NCI-H1436 (cell line): ENCODE measurements around the gene PLCB4.
A peak's percentile ranks its signal among the peaks of the same experiment; 100 is the strongest.
"Not testable (repeated sequence)": the region's sequence is repeated elsewhere in the genome, so short reads cannot be mapped to it uniquely, and the experiment has no call there.

Experiments
- DNase-seq: peaks from one replicate; lab custom pipeline; 2025; lab: John Stamatoyannopoulos, UW

Gene PLCB4

GRCh38 chr20:9367328-9367727 is 298.4 kb downstream of the PLCB4 start:
- DNase-seq, result no peak

- no peak for DNase-seq
These were observed 298.9 kb downstream of the PLCB4 start for GRCh38 chr20:9367746-9368145.

- DNase-seq, result no peak
These were observed 300.0 kb downstream of the PLCB4 start for GRCh38 chr20:9368893-9369292.

GRCh38 chr20:9369557-9369956 is 300.7 kb downstream of the PLCB4 start:
- no peak for DNase-seq

- no peak for DNase-seq
These were observed 305.2 kb downstream of the PLCB4 start for GRCh38 chr20:9374072-9374471.

- DNase-seq, result no peak
These were observed 305.6 kb downstream of the PLCB4 start for GRCh38 chr20:9374480-9374879.

GRCh38 chr20:9375221-9375681 is 306.4 kb downstream of the PLCB4 start:
- no peak for DNase-seq

- no peak for DNase-seq
These were observed 308.1 kb downstream of the PLCB4 start for GRCh38 chr20:9377007-9377406.

- not testable (repeated sequence) for DNase-seq
These were observed 316.7 kb downstream of the PLCB4 start for GRCh38 chr20:9385345-9386310.

GRCh38 chr20:9388160-9388812 is 319.4 kb downstream of the PLCB4 start:
- DNase-seq, result no peak

- DNase-seq, result no peak
These were observed 319.9 kb downstream of the PLCB4 start for GRCh38 chr20:9388813-9389161.

GRCh38 chr20:9389346-9389745 is 320.5 kb downstream of the PLCB4 start:
- no peak for DNase-seq

GRCh38 chr20:9390441-9390840 is 321.6 kb downstream of the PLCB4 start:
- DNase-seq, result no peak

GRCh38 chr20:9392892-9393857 is 324.3 kb downstream of the PLCB4 start:
- peak; percentile 38 for DNase-seq

GRCh38 chr20:9395971-9396370 is 327.1 kb downstream of the PLCB4 start:
- DNase-seq, result no peak

- no peak for DNase-seq
These were observed 329.0 kb downstream of the PLCB4 start for GRCh38 chr20:9397928-9398327.

- DNase-seq, result no peak
These were observed 330.0 kb downstream of the PLCB4 start for GRCh38 chr20:9398882-9399281.

- no peak for DNase-seq
These were observed 330.4 kb downstream of the PLCB4 start for GRCh38 chr20:9399322-9399721.

- DNase-seq, result no peak
These were observed 331.5 kb downstream of the PLCB4 start for GRCh38 chr20:9400171-9401025.

GRCh38 chr20:9401371-9401770 is 332.5 kb downstream of the PLCB4 start:
- no peak for DNase-seq

- no peak for DNase-seq
These were observed 333.3 kb downstream of the PLCB4 start for GRCh38 chr20:9402141-9402540.
